A673 (cell line): Measurements from ENCODE around the gene RBSN. TPM values are rescaled to one million over a fixed set of nuclear protein-coding genes. Genes with fewer than 3 reads are reported as not detected.
"Not testable (repeated sequence)": the region's sequence is repeated elsewhere in the genome, so short reads cannot be mapped to it uniquely, and the experiment has no call there.

ENCODE experiments used
- BruUV-seq: library from RNA; stranded (reverse); fragments of 400-500 nt; replicated peaks from 2 replicates; lab custom pipeline; 2021; lab: Mats Ljungman, UMichigan
- CTCF ChIA-PET: fragments of 300-600 bp; sonication (Branson Sonifier 250); formaldehyde crosslinking; loops from one replicate; lab custom pipeline; 2022; ENCODE audit warnings: antibody characterized with exemption; lab: Charles Lee
- POLR2A ChIA-PET: fragments of 300-600 bp; sonication (Branson Sonifier 250); formaldehyde crosslinking; loops from one replicate; lab custom pipeline; 2022; ENCODE audit warnings: antibody characterized with exemption; ENCODE audit not compliant: low non-redundant PET; lab: Charles Lee
- DNase-seq: peaks from one replicate; pipeline ENCODE4 v3.0.0-alpha.2; 2015; ENCODE audit warnings: low spot score
- H3K27ac ChIP-seq: fragments of 200-600 bp; sonication (generic); 2 replicates; pipeline ENCODE4 v1.5.1; 2016; ENCODE audit warnings: mixed run types, low read depth, mild to moderate bottlenecking, mixed read lengths, antibody characterized with exemption, low read length; ENCODE audit not compliant: poor library complexity, severe bottlenecking
- H3K27me3 ChIP-seq: fragments of 200-600 bp; sonication (generic); replicated peaks from 2 replicates; pipeline ENCODE4 v1.6.1; 2017; ENCODE audit warnings: mixed run types, low read depth, mild to moderate bottlenecking, mixed read lengths, antibody characterized with exemption, low read length; ENCODE audit not compliant: insufficient read depth, poor library complexity
- H3K36me3 ChIP-seq: fragments of 200-600 bp; sonication (generic); 2 replicates; pipeline ENCODE4 v1.6.1; 2016; ENCODE audit warnings: mixed run types, mild to moderate bottlenecking, mixed read lengths, antibody characterized with exemption, low read length; ENCODE audit not compliant: insufficient read depth, poor library complexity, severe bottlenecking
- H3K4me1 ChIP-seq: fragments of 200-600 bp; sonication (generic); 2 replicates; pipeline ENCODE4 v1.6.1; 2017; ENCODE audit warnings: mixed run types, mild to moderate bottlenecking, mixed read lengths, antibody characterized with exemption, low read length; ENCODE audit not compliant: insufficient read depth, poor library complexity, severe bottlenecking
- H3K4me3 ChIP-seq: fragments of 200-600 bp; sonication (generic); 2 replicates; pipeline ENCODE4 v1.5.1; 2016; ENCODE audit warnings: low read depth, mixed run types, mild to moderate bottlenecking, mixed read lengths, low read length; ENCODE audit not compliant: poor library complexity, severe bottlenecking
- H3K9me3 ChIP-seq: fragments of 200-600 bp; sonication (generic); 2 replicates; pipeline ENCODE4 v1.6.1; 2016; ENCODE audit warnings: mixed run types, low read depth, mild to moderate bottlenecking, mixed read lengths, antibody characterized with exemption, low read length; ENCODE audit not compliant: poor library complexity, severe bottlenecking
- CTCF ChIP-seq: fragments of 300-800, 200-600 bp; sonication (generic); conservative IDR thresholded peaks from 2 replicates; pipeline ENCODE4 v1.5.1; 2017; ENCODE audit warnings: low read depth, mild to moderate bottlenecking, antibody characterized with exemption, low read length, moderate library complexity, mixed read lengths
- EZH2 ChIP-seq: fragments of 200-600 bp; sonication (generic); IDR thresholded peaks from 2 replicates; pipeline ENCODE4 v1.6.1; 2017; ENCODE audit warnings: borderline replicate concordance, low read depth, mild to moderate bottlenecking, mixed read lengths, antibody characterized with exemption, low read length; ENCODE audit not compliant: poor library complexity, severe bottlenecking
- intact Hi-C: fragments of 100-400 bp; cut with micrococcal nuclease; formaldehyde crosslinking; loops from one replicate; pipeline ENCODE4 v1.10.0; 2022; ENCODE audit not compliant: unreplicated experiment
- total RNA-seq: library from RNA; stranded (reverse); gene quantifications from 2 replicates; pipeline ENCODE4 v1.2.3, GENCODE V29; 2021

Gene RBSN
- total RNA-seq, 1 experiment from 2014 or later: 31.2 TPM

GRCh38 chr3:15126975-15127374 is 28.0 kb upstream of the RBSN start:
- H3K4me1 ChIP-seq, CTCF ChIA-PET, H3K27me3 ChIP-seq, H3K9me3 ChIP-seq, POLR2A ChIA-PET, H3K27ac ChIP-seq, DNase-seq, H3K4me3 ChIP-seq, intact Hi-C loops, BruUV-seq, H3K36me3 ChIP-seq: not testable (repeated sequence)

GRCh38 chr3:15122398-15122797 is 23.4 kb upstream of the RBSN start:
- Histone ChIP-seq H3K4me3 (no peak overlapping the region), H3K36me3 (no peaks in the 10 kb centered on the region), H3K9me3 (no peaks in the 10 kb centered on the region), H3K27ac (no peak overlapping the region), H3K4me1 (no peaks in the 10 kb centered on the region), H3K27me3 (no peaks in the 10 kb centered on the region)
- ChIA-PET CTCF (no interaction called here), POLR2A (no interaction called here)
- BruUV-seq: no TSS peak
- intact Hi-C loops: no loop called here
- no peak for DNase-seq
- TF ChIP-seq CTCF: no peak
- TF ChIP-seq EZH2: no peak

- Histone ChIP-seq H3K4me3 (no peak overlapping the region), H3K27me3 (no peaks in the 10 kb centered on the region), H3K27ac (no peak overlapping the region), H3K36me3 (no peaks in the 10 kb centered on the region), H3K4me1 (no peaks in the 10 kb centered on the region), H3K9me3 (no peaks in the 10 kb centered on the region)
- TF ChIP-seq CTCF (no peak), EZH2 (no peak)
- intact Hi-C loops: no loop called here
- ChIA-PET CTCF (no interaction called here), POLR2A (no interaction called here)
- BruUV-seq: no TSS peak
- DNase-seq: no peak
These were observed 23.0 kb upstream of the RBSN start for GRCh38 chr3:15121936-15122335.

- Histone ChIP-seq H3K4me3 (no peak overlapping the region), H3K27me3 (no peaks in the 10 kb centered on the region), H3K9me3 (no peaks in the 10 kb centered on the region), H3K4me1 (no peaks in the 10 kb centered on the region), H3K36me3 (no peaks in the 10 kb centered on the region), H3K27ac (no peak overlapping the region)
- no TSS peak for BruUV-seq
- CTCF ChIA-PET: no interaction called here
- intact Hi-C loops: no loop called here
- no peak for TF ChIP-seq EZH2
- TF ChIP-seq CTCF: no peak
- no peak for DNase-seq
- POLR2A ChIA-PET: no interaction called here
These were observed 22.0 kb upstream of the RBSN start for GRCh38 chr3:15120986-15121385.
